ENCODE results near the gene SH3GL2.

SH3GL2 gene

DNA sequence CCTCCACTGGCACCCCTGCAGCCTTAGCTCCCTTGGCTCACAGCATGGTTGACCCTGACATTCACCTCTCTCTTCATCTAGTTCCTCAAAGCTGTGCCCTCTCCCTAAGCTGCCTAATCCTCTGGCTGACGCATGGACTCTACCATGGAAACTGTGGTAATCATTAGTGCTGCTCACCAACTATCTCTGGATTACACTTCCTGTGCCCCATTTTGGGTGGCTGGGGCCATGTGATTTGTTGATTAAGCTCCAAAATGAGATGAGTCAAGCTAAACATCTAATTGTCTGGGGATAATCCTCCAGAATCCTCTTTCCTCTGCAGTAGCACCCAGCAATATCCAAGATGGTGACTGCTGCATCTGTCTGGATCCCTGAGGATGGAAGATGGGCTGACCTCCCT is 264.4 kb downstream of the SH3GL2 start:
- H3K4me3 ChIP-seq (ENCODE audit: low read depth, low read length): no peak overlapping the region
- DNase-seq (ENCODE audit: low read depth): no peak
- TF ChIP-seq, protein P1, sequence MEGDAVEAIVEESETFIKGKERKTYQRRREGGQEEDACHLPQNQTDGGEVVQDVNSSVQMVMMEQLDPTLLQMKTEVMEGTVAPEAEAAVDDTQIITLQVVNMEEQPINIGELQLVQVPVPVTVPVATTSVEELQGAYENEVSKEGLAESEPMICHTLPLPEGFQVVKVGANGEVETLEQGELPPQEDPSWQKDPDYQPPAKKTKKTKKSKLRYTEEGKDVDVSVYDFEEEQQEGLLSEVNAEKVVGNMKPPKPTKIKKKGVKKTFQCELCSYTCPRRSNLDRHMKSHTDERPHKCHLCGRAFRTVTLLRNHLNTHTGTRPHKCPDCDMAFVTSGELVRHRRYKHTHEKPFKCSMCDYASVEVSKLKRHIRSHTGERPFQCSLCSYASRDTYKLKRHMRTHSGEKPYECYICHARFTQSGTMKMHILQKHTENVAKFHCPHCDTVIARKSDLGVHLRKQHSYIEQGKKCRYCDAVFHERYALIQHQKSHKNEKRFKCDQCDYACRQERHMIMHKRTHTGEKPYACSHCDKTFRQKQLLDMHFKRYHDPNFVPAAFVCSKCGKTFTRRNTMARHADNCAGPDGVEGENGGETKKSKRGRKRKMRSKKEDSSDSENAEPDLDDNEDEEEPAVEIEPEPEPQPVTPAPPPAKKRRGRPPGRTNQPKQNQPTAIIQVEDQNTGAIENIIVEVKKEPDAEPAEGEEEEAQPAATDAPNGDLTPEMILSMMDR (IDR thresholded peaks at IDR 0.05; ENCODE audit: insufficient read depth, low read depth, low read length, missing control alignments): no peak

Data from GM12865 (cell line).